GM18519 (cell line): ENCODE data around the gene ZRANB3.

Experiments
- ATAC-seq: cut with Tn5 transposase; IDR thresholded peaks from one replicate; pipeline ENCODE4 v1.9.1; 2021; ENCODE audit warnings: mild to moderate bottlenecking, moderate library complexity; ENCODE audit not compliant: unreplicated experiment, low FRiP score

Gene ZRANB3

DNA sequence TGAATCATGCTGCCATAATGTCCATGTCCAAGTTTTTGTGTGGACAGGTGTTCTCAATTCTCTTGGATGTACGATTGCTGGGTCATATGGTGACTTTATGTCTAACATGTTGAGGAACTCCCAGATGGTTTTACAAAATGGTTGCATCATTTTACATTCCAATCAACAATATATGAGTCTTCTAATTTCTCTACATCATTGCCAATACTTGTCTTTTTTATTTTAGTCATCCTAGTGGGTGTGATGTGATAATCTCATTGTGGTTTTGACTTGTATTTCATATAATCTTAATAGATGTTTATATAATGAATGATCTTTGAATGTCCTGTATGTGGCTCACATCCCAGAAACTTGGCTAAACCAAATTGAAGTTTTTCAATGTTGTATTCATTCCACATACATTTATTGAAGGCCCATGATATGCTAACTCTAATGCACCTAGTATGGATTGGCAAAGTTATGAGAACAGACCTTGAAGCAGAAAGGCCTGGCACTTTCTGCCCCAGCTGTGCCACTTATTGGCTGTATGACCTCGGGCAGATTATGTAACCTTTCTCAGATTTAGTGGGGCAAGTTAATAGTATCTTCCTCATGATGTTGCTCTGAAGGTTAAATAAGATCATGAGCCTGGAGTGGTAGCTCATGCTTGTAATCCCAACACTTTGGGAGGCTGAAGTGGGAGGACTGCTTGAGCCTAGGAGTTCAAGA lies 273.5 kb downstream of the ZRANB3 start:
- ATAC-seq = no peak

DNA sequence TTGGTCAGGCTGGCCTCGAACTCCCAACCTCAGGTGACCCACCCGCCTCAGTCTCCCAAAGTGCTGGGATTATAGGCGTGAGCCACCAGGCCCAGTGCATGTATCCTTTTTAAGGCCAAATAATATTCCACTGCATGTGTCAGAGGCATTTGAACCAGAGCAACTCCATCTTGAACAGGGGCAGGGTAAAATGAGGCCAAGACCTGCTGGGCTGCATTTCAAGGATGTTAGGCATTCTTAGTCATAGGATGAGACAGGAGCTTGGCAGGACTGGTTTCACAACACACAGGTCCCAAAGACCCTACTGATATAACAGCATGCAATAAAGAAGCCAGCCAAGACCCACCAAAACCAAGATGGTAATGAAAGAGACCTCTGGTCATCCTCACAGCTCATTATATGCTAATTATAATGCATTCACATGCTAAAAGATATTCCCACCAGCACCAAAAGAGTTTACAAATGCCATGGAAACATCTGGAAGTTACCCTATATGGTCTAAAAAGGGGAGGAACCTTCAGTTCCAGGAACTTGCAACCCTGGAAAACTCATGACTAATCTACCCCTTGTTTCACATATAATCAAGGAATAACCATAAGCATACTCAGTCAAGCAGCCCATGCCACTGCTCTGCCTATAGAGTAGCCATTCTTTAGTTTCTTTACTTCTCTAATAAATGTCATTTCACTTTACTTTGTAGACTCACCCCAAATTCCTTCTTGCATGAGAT lies 274.3 kb downstream of the ZRANB3 start:
- no peak for ATAC-seq

DNA sequence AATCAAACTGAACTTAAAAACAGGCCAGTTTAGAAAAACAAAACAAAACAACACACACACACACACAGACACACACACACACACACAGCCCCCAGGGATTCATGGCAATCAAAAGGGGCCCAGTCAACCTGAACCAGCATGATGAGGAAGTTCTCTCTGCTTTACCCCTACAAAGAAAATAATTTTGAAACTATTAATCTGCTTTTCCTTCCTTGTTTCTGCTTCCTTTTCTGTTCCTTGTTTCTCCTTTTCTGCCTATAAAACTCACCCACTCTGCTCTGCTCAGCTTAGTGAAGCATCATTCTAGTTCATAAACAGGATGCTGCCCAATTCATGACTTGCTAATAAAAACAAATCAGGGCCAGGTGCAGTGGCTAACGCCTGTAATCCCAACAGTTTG lies 275.8 kb downstream of the ZRANB3 start:
- ATAC-seq = no peak

DNA sequence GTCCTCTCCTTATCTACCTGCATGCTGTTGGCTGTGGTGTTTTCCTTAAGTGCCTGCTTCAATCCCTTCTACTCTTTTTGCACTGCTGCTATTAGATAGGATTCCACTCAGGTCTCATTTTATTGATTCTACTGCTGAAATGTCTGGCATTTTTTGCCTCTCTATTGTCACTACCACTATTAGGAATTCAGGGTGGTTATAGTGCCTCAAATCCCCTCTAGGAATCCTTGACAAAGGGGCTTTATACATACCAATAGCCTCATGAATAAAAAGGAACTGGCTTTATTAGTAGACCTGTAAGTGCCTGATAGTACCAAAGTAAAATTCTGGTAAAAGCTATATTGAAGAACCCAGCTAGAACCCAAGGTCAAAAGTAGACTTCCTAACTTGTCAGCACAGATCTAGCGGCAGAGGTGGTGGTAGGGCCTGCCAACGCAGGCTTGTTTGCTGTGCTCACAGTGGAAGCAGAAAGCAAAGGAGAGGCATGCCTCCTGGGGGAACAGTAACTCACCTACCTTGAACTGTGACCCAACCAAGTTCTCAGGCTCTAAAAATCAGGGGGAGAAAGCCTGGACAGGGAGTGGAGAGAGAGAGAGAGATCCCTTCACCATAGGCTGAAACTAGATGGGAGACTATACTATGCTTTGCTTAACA lies 278.1 kb downstream of the ZRANB3 start:
- ATAC-seq = no peak

DNA sequence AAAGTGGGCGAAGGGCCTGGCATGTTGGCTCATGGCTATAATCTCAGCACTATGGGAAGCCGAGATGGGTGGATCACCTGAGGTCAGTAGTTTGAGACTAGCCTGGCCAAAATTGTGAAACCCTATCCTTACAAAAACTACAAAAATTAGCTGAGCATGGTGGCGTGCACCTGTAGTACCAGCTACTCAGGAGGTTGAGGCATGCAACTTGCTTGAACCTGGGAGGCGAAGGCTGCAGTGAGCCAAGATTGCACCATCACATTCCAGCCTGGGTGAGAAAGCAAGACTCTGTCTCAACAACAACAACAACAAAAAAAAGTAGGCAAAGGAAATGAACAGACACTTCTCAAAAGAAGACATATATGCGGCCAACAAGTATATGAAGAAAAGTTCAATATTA lies 282.4 kb downstream of the ZRANB3 start:
- ATAC-seq = no peak

DNA sequence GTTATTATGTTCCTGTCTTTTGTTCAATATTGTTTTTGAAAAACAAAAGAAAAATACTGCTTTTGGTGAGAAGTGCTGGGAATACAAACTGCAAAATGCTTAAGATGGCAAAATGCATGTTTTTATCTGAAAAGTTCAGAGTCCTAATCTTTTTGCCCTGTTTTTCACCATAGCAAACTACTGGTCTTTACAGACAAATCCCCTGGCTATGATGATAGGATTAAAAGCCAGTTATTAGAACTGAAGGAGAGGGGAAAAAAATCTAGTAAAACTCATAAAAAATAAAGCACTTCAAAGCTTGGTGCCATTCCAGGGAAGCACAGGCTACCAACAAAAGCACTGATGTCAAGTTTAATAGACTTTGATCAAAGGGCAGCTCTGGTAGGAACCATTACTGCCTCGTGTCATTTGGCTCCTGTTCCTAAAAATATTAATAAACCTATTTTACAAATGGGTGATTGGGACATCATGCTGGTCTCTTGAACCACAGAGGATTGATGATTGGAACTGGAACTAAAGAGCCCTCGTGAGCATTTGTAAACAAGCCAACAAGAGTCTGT lies 284.2 kb downstream of the ZRANB3 start:
- ATAC-seq = no peak

DNA sequence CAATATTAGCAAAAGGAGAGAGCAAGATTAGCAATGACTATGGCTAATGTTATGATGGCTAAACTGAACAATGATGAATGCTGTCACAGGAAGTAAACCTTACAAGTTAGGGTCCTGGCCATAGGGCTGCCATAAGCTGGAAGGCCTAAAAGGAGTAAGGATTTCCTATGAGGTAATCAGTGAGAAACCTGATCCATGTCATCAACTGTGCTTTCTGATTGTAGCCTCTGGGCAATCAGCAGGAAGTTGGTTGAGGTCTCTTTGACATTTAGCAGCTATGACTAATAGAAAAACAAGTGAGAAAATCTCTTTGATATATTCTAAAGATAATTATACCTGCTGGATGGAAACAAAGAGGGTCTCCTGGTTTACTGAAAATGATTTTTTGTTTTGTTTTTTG lies 285.9 kb downstream of the ZRANB3 start:
- no peak for ATAC-seq

DNA sequence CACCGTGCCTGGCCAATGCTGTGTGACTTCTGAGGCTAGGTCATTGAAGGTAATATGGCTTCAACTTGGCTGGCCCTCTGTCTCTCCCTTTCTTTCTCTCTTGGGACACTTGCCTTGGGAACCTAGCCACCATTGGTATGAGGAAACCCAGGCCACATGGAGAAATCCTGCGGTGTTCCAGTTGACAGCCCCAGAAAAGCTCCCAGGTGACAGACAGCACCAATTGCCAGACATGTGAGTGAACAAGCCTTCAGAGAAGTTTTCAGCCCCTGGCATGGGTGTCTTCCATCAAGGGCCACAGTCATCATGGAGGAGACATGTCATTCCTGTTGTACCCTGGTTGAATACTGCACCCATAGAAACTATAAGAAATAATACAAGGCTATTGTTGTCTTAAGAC lies 292.4 kb downstream of the ZRANB3 start:
- ATAC-seq = no peak

DNA sequence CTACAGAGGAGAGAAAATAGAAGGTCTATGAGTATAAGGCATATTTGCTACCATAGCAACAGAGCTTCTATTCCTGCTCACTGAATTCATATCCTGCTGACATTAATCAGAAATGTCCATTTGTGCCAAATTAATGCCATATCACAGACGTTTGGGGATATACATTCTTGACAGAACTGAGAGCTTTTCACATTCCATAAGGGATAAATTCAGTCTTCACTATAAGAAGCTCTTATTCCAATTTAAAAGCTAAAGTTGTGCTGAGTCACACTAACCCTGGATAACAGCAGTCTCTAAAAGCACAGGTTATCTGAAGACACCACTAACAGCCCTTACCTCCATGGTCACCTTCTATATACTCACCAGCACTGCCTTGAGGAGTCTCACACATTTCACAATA lies 300.9 kb downstream of the ZRANB3 start:
- ATAC-seq = no peak

DNA sequence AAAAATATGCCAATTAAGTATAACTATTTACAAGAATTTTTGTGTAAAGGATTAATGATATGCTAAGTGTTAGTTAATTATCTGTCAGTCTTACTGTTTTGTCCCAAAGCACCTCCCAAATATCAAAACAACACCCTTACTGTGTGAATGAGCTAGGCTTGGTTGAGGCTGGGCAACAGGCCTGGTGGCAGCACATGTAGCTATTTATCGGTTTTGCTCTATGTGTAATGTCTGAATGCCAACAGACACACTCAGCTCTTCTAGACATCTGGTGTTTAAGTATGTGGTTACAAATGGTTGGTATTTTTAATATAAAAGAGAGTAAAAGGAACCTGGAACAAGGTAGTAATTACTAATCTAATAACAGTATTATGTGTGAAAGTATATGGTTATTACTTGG lies 303.6 kb downstream of the ZRANB3 start:
- no peak for ATAC-seq

DNA sequence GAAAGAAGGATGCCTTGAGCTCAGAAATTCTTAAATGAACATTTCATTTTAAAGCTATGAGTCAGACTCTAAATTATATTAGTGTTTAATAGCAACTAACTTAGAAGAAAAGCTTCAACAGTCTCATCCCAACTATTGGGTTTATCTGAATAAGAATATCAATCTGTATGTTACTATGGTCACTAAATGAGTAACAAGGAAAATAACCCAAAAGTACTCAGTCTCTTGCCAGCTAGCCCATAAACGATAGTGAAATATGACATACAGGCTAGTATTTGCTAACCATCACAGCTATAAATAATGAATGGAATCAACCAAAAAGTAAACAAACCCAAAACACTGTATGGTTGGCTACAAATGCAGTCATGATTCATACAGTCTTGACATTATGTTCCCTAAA lies 304.1 kb downstream of the ZRANB3 start:
- no peak for ATAC-seq

DNA sequence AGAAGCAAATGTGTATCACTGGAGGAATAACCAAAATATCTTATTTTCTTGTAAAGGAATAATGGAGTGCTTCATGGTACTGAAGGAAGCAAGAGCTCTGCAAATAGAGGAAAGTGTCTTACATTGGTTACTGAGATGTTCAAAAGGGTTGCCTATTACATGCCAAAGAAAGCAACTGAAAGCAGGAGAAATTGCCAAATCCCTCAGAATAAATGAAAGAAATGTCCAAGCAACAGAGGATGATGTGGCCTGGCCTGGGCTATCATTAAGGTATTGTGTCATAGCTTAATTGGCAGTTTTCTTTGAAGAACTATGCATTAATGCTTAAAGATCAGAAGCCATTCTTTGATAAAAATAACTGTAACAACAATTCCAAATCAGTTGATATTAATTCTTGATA lies 305.2 kb downstream of the ZRANB3 start:
- no peak for ATAC-seq

DNA sequence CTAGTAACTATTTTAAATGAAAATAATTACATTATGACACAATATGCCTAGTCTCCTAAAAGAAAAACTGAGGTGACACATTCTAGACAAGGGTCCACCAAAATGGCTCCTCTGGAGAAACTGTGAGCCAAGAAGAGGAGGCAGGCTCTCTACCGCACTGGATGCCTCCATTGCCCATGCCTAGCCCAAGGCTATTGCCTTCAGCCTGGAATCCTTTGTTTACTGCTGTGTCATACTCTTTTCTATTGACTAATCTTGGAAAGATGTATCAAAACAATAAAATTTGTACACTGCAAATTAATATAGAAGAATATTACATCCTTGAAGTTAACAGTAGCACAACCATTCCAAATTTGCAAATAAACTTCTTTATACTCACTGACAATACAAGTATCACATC lies 311.8 kb downstream of the ZRANB3 start:
- ATAC-seq = no peak

DNA sequence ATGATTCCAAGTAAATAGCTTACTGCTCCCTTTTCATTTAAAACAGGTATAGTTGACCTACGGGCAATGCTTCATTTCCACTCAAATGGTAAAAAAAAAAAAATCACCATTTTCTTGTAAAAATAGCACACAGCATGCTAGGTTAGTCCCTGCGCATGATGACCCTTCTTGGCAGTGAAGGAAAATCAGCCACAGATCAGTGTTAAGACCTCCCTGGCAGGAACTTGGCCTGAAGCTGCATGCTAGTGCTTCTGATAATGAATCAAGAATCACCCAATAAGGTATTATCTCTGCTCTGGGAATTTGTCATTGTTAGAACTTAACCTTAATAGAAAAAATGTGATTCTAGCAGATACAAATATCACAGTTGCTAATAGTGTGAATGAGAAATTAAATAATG lies 312.6 kb downstream of the ZRANB3 start:
- ATAC-seq = no peak

DNA sequence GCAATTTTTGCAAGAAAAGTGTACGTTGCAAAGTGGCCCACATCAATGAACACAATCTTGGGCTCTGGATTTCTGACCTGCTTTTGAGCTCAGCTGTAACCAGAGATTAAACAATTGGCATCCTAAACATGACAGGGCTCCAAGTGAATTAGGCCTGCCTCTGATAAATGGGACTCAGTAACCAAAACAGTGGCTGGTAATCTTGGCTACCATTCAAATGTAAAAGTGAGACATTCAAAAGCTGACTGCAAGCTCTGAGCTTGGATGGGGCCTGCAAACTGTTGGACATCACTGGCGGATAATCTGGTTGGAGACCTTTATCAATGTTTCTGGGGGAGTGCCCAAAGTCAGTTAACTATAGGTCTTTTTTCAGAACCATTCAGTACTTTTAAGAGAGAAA lies 318.3 kb downstream of the ZRANB3 start:
- no peak for ATAC-seq

DNA sequence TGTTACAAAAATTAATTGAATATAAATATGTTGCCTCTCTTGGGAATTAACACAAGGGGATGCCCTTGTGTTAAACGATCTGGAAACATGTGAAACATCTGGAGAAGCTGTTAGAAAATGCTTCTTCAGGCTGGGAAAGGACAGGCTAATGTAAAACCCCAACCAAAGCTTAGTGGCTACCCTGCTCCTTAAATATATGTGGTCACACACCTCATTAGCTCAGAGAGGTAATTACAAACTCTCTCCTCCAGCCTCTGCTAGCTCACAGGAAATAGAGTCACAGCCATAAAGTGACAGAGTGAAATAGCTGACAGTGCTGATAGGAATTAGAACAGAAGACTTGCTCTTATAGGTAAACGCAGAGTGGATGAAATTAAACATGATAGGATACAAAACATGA lies 323.0 kb downstream of the ZRANB3 start:
- ATAC-seq = no peak

DNA sequence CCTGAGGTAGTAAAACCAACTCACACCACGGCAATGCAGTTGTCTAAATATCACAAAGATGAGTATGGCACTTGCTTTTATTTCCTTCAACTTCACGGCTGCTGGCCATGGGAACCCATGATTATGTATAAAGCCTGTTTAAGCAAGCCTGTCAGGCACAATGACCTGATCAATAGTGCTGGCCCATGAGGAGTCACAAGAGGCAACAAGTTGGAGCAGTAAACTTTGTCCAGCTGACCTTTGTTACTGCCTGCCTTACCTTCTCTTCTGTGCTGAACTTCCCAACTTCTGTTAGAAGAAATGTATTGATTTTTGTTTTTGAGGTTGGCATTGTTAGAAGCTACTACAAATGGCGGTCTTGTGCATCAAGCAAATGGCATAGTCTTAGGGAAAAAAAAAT lies 327.1 kb downstream of the ZRANB3 start:
- no peak for ATAC-seq

DNA sequence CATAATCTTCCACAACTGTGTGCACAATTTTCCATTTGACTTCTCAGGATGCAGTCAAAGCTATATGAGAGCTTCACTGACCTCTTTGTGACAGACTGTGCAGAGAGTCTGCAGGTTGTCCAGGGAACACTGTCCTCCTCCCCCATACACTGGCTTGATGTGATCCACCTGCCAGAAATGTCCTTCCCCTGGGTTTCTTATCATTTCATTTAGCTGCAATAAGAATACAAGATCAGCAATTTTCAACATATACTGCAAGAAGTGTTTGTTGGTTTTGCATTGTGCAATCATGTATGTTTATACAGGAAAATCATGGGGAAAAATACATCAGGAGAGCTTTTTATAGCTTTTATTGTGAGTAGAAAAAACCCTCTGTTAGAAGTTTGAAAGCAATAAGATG lies 328.3 kb downstream of the ZRANB3 start:
- ATAC-seq = no peak

DNA sequence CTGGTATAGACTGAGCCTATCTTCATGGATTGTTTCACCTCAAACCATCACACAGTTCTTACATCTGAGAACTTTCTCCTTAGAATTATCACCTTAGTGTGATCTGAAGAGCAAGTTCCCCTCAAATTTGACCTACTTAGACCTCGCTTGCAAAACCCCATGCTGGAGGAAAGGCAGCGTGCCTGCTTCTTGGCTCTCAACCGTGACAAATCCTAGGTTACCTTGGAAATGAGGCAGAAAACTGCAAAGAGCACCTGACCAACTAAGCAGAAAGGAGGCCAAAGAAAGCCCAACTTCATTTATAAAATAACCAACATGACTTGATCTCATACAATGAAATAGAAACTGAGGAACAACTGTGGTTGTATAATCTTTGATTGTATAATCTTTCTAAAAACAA lies 332.5 kb downstream of the ZRANB3 start:
- ATAC-seq = no peak

DNA sequence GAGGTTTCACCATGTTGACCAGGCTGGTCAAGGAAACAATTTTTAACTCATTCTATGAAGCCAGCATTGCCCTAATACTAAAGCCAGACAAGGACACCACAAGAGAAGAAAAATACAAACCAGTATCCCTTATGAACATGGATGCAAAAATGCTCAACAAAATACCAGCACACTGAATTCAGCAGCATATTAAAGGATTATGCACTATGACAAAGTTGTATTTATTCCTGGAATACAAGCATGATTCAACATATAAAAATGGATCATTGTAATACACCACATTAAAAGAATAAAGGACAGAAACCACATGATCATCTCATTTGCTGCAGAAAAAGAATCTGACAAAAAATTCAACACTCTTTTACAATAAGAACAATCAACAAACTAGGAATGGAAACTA lies 340.2 kb downstream of the ZRANB3 start:
- no peak for ATAC-seq

DNA sequence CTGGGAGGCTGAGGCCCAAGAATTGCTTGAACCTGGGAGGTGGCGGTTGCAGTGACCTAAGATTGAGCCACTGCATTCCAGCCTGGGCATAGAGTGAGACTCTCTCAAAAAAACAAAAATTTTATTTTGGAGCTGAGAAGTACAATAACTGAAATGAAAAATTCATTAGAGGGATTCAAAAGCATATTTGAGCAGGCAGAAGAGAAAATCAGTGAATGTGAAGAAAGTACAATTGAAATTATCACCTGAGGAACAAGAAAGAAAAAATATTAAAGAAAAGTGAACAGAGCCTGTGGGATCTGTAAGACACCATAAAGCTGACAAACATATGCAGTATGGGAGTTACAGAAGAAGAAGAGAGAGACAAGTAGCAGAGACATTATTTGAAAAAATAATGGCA lies 341.9 kb downstream of the ZRANB3 start:
- ATAC-seq = no peak

DNA sequence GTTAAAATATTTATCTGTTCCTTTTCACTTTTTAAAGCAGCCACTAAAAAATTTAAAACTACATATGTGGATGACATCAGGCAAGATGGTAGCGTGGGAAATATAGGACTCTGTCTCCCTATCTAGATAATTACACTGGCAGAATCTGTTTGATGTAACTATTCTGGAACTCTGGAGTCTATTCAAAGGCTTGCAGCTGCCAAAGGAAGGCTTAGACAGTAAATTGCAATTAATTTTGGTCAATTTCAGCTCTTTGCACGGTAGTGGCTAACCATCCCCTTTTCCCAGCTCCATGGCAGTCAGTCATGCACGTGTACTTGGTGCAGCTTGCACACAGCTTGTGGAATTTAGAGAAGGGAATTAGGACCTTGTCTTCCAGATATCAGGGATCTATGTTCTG lies 343.7 kb downstream of the ZRANB3 start:
- ATAC-seq = no peak
